ENCODE results near the gene XYLT1. TPM values are rescaled to one million over a fixed set of nuclear protein-coding genes. Genes with fewer than 3 reads are reported as not detected.

The XYLT1 gene
- total RNA-seq, 1 donor from 2014 or later = 14.7 TPM

GRCh38 chr16:17289050-17289449, 181.7 kb downstream of the XYLT1 start:
- H3K4me3 Mint-ChIP-seq = no peak overlapping the region

GRCh38 chr16:17287166-17287800, 183.5 kb downstream of the XYLT1 start:
- no peaks in the 10 kb centered on the region for H3K27me3 Mint-ChIP-seq
- H3K4me1 Mint-ChIP-seq = peaks cover 13% of the 10 kb centered on the region
- H3K9me3 Mint-ChIP-seq = peaks cover 4% of the 10 kb centered on the region
- H3K4me3 Mint-ChIP-seq = no peak overlapping the region
- H3K27ac Mint-ChIP-seq = no peak overlapping the region
- no peak for DNase-seq
- intact Hi-C loops (cut with micrococcal nuclease) = no loop called here
- H3K36me3 Mint-ChIP-seq (ENCODE audit: low read depth) = peaks cover 9% of the 10 kb centered on the region

More at GRCh38 chr16:17289050-17289449, 181.7 kb downstream of the XYLT1 start:
- peaks cover 13% of the 10 kb centered on the region for H3K36me3 Mint-ChIP-seq (ENCODE audit: low read depth)
- peaks cover 4% of the 10 kb centered on the region for H3K9me3 Mint-ChIP-seq
- DNase-seq = no peak
- intact Hi-C loops (cut with micrococcal nuclease) = no loop called here
- H3K27ac Mint-ChIP-seq = peak overlapping the region; percentile 83
- no peaks in the 10 kb centered on the region for H3K27me3 Mint-ChIP-seq
- peaks cover 15% of the 10 kb centered on the region for H3K4me1 Mint-ChIP-seq

- no peak for DNase-seq
- no peaks in the 10 kb centered on the region for H3K27me3 Mint-ChIP-seq
- H3K27ac Mint-ChIP-seq = no peak overlapping the region
- H3K36me3 Mint-ChIP-seq (ENCODE audit: low read depth) = peaks cover 7% of the 10 kb centered on the region
- intact Hi-C loops (cut with micrococcal nuclease) = no loop called here
- H3K4me3 Mint-ChIP-seq = no peak overlapping the region
- H3K4me1 Mint-ChIP-seq = peaks cover 13% of the 10 kb centered on the region
- H3K9me3 Mint-ChIP-seq = peaks cover 4% of the 10 kb centered on the region
Measured at GRCh38 chr16:17286443-17286842, 184.3 kb downstream of the XYLT1 start.

- Mint-ChIP-seq H3K9me3 (no peaks in the 10 kb centered on the region), H3K4me1 (peaks cover 17% of the 10 kb centered on the region), H3K27me3 (no peaks in the 10 kb centered on the region), H3K36me3 (ENCODE audit: low read depth) (peaks cover 3% of the 10 kb centered on the region), H3K27ac (no peak overlapping the region), H3K4me3 (no peak overlapping the region)
- no peak for DNase-seq
- intact Hi-C loops (cut with micrococcal nuclease) = no loop called here
Measured at GRCh38 chr16:17283016-17283415, 187.7 kb downstream of the XYLT1 start.

- H3K36me3 Mint-ChIP-seq (ENCODE audit: low read depth) = peaks cover 3% of the 10 kb centered on the region
- no peak overlapping the region for H3K27ac Mint-ChIP-seq
- H3K4me3 Mint-ChIP-seq = no peak overlapping the region
- peaks cover 17% of the 10 kb centered on the region for H3K4me1 Mint-ChIP-seq
- intact Hi-C loops (cut with micrococcal nuclease) = no loop called here
- DNase-seq = no peak
- no peaks in the 10 kb centered on the region for H3K9me3 Mint-ChIP-seq
- H3K27me3 Mint-ChIP-seq = no peaks in the 10 kb centered on the region
Measured at GRCh38 chr16:17282247-17282646, 188.5 kb downstream of the XYLT1 start.

GRCh38 chr16:17281052-17281451, 189.7 kb downstream of the XYLT1 start:
- H3K4me1 Mint-ChIP-seq = peaks cover 17% of the 10 kb centered on the region
- no peak for DNase-seq
- H3K36me3 Mint-ChIP-seq (ENCODE audit: low read depth) = peaks cover 5% of the 10 kb centered on the region
- intact Hi-C loops (cut with micrococcal nuclease) = no loop called here
- no peak overlapping the region for H3K4me3 Mint-ChIP-seq
- no peaks in the 10 kb centered on the region for H3K27me3 Mint-ChIP-seq
- no peaks in the 10 kb centered on the region for H3K9me3 Mint-ChIP-seq
- H3K27ac Mint-ChIP-seq = no peak overlapping the region

- Mint-ChIP-seq H3K36me3 (ENCODE audit: low read depth) (peaks cover 5% of the 10 kb centered on the region), H3K27ac (no peak overlapping the region), H3K4me1 (peaks cover 30% of the 10 kb centered on the region), H3K9me3 (no peaks in the 10 kb centered on the region), H3K4me3 (no peak overlapping the region), H3K27me3 (no peaks in the 10 kb centered on the region)
- intact Hi-C loops (cut with micrococcal nuclease) = no loop called here
- DNase-seq = no peak
Measured at GRCh38 chr16:17278988-17279387, 191.8 kb downstream of the XYLT1 start.

- DNase-seq = peak; percentile 59
- no peak overlapping the region for H3K4me3 Mint-ChIP-seq
- peaks cover 8% of the 10 kb centered on the region for H3K36me3 Mint-ChIP-seq (ENCODE audit: low read depth)
- H3K27ac Mint-ChIP-seq = no peak overlapping the region
- intact Hi-C loops (cut with micrococcal nuclease) = no loop called here
- no peaks in the 10 kb centered on the region for H3K27me3 Mint-ChIP-seq
- no peaks in the 10 kb centered on the region for H3K9me3 Mint-ChIP-seq
- peaks cover 34% of the 10 kb centered on the region for H3K4me1 Mint-ChIP-seq
Measured at GRCh38 chr16:17277981-17278381, 192.8 kb downstream of the XYLT1 start.

GRCh38 chr16:17276610-17277009, 194.2 kb downstream of the XYLT1 start:
- Mint-ChIP-seq H3K4me3 (no peak overlapping the region), H3K4me1 (peaks cover 46% of the 10 kb centered on the region), H3K9me3 (no peaks in the 10 kb centered on the region), H3K27ac (no peak overlapping the region), H3K27me3 (peaks cover 2% of the 10 kb centered on the region), H3K36me3 (ENCODE audit: low read depth) (peaks cover 9% of the 10 kb centered on the region)
- intact Hi-C loops (cut with micrococcal nuclease) = no loop called here
- no peak for DNase-seq

- intact Hi-C loops (cut with micrococcal nuclease) = no loop called here
- DNase-seq = no peak
- peaks cover 49% of the 10 kb centered on the region for H3K4me1 Mint-ChIP-seq
Measured at GRCh38 chr16:17276010-17276530, 194.7 kb downstream of the XYLT1 start.

GRCh38 chr16:17275076-17276009, 195.4 kb downstream of the XYLT1 start:
- H3K36me3 Mint-ChIP-seq (ENCODE audit: low read depth) = peaks cover 9% of the 10 kb centered on the region
- H3K9me3 Mint-ChIP-seq = no peaks in the 10 kb centered on the region
- H3K27ac Mint-ChIP-seq = peak overlapping the region; percentile 43
- H3K4me3 Mint-ChIP-seq = peak overlapping the region; percentile 20
- DNase-seq = peak; percentile 65
- H3K27me3 Mint-ChIP-seq = peaks cover 5% of the 10 kb centered on the region
- intact Hi-C loops (cut with micrococcal nuclease) = no loop called here
- peaks cover 49% of the 10 kb centered on the region for H3K4me1 Mint-ChIP-seq

More at GRCh38 chr16:17276010-17276530, 194.7 kb downstream of the XYLT1 start:
- H3K36me3 Mint-ChIP-seq (ENCODE audit: low read depth) = peaks cover 9% of the 10 kb centered on the region
- peaks cover 4% of the 10 kb centered on the region for H3K27me3 Mint-ChIP-seq
- H3K27ac Mint-ChIP-seq = no peak overlapping the region
- no peak overlapping the region for H3K4me3 Mint-ChIP-seq
- H3K9me3 Mint-ChIP-seq = no peaks in the 10 kb centered on the region

- DNase-seq = peak; percentile 74
- H3K4me3 Mint-ChIP-seq = peak overlapping the region; percentile 68
- no peaks in the 10 kb centered on the region for H3K9me3 Mint-ChIP-seq
- H3K36me3 Mint-ChIP-seq (ENCODE audit: low read depth) = peaks cover 7% of the 10 kb centered on the region
- intact Hi-C loops (cut with micrococcal nuclease) = loop anchor here (1.0 to 5.0 kb wide), 4 partner anchors 35 to 195 kb away; no protein-coding TSS in a partner anchor
- H3K27ac Mint-ChIP-seq = peak overlapping the region; percentile 71
- H3K27me3 Mint-ChIP-seq = peaks cover 5% of the 10 kb centered on the region
- H3K4me1 Mint-ChIP-seq = peaks cover 44% of the 10 kb centered on the region
Measured at GRCh38 chr16:17273142-17273561, 197.6 kb downstream of the XYLT1 start.

- Mint-ChIP-seq H3K4me3 (no peak overlapping the region), H3K27ac (peak overlapping the region; percentile 18), H3K9me3 (no peaks in the 10 kb centered on the region), H3K27me3 (peaks cover 5% of the 10 kb centered on the region), H3K4me1 (peaks cover 44% of the 10 kb centered on the region), H3K36me3 (ENCODE audit: low read depth) (peaks cover 7% of the 10 kb centered on the region)
- intact Hi-C loops (cut with micrococcal nuclease) = loop anchor here (1.0 to 5.0 kb wide), 4 partner anchors 34 to 196 kb away; no protein-coding TSS in a partner anchor
- DNase-seq = no peak
Measured at GRCh38 chr16:17272716-17273115, 198.0 kb downstream of the XYLT1 start.

- no peak overlapping the region for H3K27ac Mint-ChIP-seq
- H3K4me3 Mint-ChIP-seq = no peak overlapping the region
- H3K9me3 Mint-ChIP-seq = no peaks in the 10 kb centered on the region
- no peak for DNase-seq
- H3K36me3 Mint-ChIP-seq (ENCODE audit: low read depth) = peaks cover 5% of the 10 kb centered on the region
- peaks cover 5% of the 10 kb centered on the region for H3K27me3 Mint-ChIP-seq
- intact Hi-C loops (cut with micrococcal nuclease) = loop anchor here (5.0 kb wide), 1 partner anchor 71 kb away; no protein-coding TSS in a partner anchor
- H3K4me1 Mint-ChIP-seq = peaks cover 44% of the 10 kb centered on the region
Measured at GRCh38 chr16:17271687-17272086, 199.1 kb downstream of the XYLT1 start.
